HG03565 (cell line): ENCODE results near the gene DBNDD1.
"Not testable (repeated sequence)": the region's sequence is repeated elsewhere in the genome, so short reads cannot be mapped to it uniquely, and the experiment has no call there.

Experiments
- ATAC-seq: cut with Tn5 transposase; IDR thresholded peaks from one replicate; pipeline ENCODE4 v1.9.1; 2021; ENCODE audit warnings: mild to moderate bottlenecking, moderate library complexity; ENCODE audit not compliant: unreplicated experiment

The DBNDD1 gene

GRCh38 chr16:89994389-89994720 is 24.9 kb downstream of the DBNDD1 start:
- no peak for ATAC-seq

- no peak for ATAC-seq
Observed at GRCh38 chr16:89993971-89994370, 25.3 kb downstream of the DBNDD1 start.

GRCh38 chr16:89993377-89993776 is 25.9 kb downstream of the DBNDD1 start:
- no peak for ATAC-seq

- no peak for ATAC-seq
Observed at GRCh38 chr16:89990799-89991198, 28.5 kb downstream of the DBNDD1 start.

GRCh38 chr16:89988951-89989350 is 30.3 kb downstream of the DBNDD1 start:
- no peak for ATAC-seq

- no peak for ATAC-seq
Observed at GRCh38 chr16:89987169-89987568, 32.1 kb downstream of the DBNDD1 start.

GRCh38 chr16:89986600-89986999 is 32.7 kb downstream of the DBNDD1 start:
- no peak for ATAC-seq

GRCh38 chr16:89985219-89985618 is 34.0 kb downstream of the DBNDD1 start:
- no peak for ATAC-seq

- no peak for ATAC-seq
Observed at GRCh38 chr16:89984216-89984615, 35.0 kb downstream of the DBNDD1 start.

- no peak for ATAC-seq
Observed at GRCh38 chr16:89983536-89983935, 35.7 kb downstream of the DBNDD1 start.

- no peak for ATAC-seq
Observed at GRCh38 chr16:89982318-89982717, 36.9 kb downstream of the DBNDD1 start.

GRCh38 chr16:89981414-89981813 is 37.8 kb downstream of the DBNDD1 start:
- ATAC-seq = peak; percentile 79

- ATAC-seq = no peak
Observed at GRCh38 chr16:89974870-89975269, 44.4 kb downstream of the DBNDD1 start.

- no peak for ATAC-seq
Observed at GRCh38 chr16:89973654-89974335, 45.5 kb downstream of the DBNDD1 start.

GRCh38 chr16:89973235-89973634 is 46.0 kb downstream of the DBNDD1 start:
- ATAC-seq = no peak

- ATAC-seq = peak; percentile 77
Observed at GRCh38 chr16:89972244-89973234, 46.7 kb downstream of the DBNDD1 start.

- ATAC-seq = no peak
Observed at GRCh38 chr16:89971495-89972243, 47.6 kb downstream of the DBNDD1 start.

GRCh38 chr16:89969741-89970410 is 49.4 kb downstream of the DBNDD1 start:
- ATAC-seq = no peak

GRCh38 chr16:89968074-89968473 is 51.2 kb downstream of the DBNDD1 start:
- ATAC-seq = not testable (repeated sequence)

GRCh38 chr16:89967436-89967835 is 51.8 kb downstream of the DBNDD1 start:
- ATAC-seq = not testable (repeated sequence)

GRCh38 chr16:89966756-89967155 is 52.5 kb downstream of the DBNDD1 start:
- no peak for ATAC-seq
